HepG2 (cell line): ENCODE data around the gene FNDC3B. TPM values are rescaled to one million over a fixed set of nuclear protein-coding genes. Genes with fewer than 3 reads are reported as not detected.

Source experiments
- ATAC-seq: fragments of 200-7000 bp; cut with Tn5 transposase; 3 replicates; pipeline ENCODE4 v1.9.1; 2020; ENCODE audit warnings: mild to moderate bottlenecking, moderate library complexity
- BruUV-seq: library from RNA; stranded (reverse); fragments of 400-500 nt; replicated peaks from 2 replicates; lab custom pipeline; 2021; lab: Mats Ljungman, UMichigan
- CTCF ChIA-PET: fragments of 300-600 bp; formaldehyde crosslinking; extraction: SDS; loops from one replicate; lab custom pipeline; 2021; ENCODE audit warnings: low total read pairs, inconsistent platforms, low intra/inter-chr PET ratio; lab: Yijun Ruan, JAX
- POLR2A ChIA-PET: fragments of 350-600 bp; sonication (Branson Sonifier 250); formaldehyde crosslinking; loops from one replicate; lab custom pipeline; 2020; ENCODE audit warnings: antibody characterized with exemption, inconsistent platforms; lab: Yijun Ruan, JAX
- DNase-seq: peaks from one replicate; pipeline ENCODE4 v3.0.0-alpha.2; 2015; ENCODE audit warnings: low spot score
- FAIRE-seq: peaks from 3 replicates; lab custom pipeline; 2011; peaks lifted over from hg19 to GRCh38; lab: Jason Lieb, UNC
- H2AFZ ChIP-seq: one replicate; pipeline ENCODE4 v1.6.1; 2011; ENCODE audit warnings: low read length, inconsistent platforms
- H3K27ac ChIP-seq: fragments of 300-600 bp; 3 replicates; pipeline ENCODE4 v1.8.0; 2011; ENCODE audit warnings: mixed run types, mild to moderate bottlenecking, mixed read lengths, low read length, inconsistent platforms; ENCODE audit not compliant: insufficient read depth; ENCODE audit errors: extremely low read length
- H3K27me3 ChIP-seq, 2 experiments: fragments of 200-600 bp in 1 of 2; 2 replicates in 1 of 2; 3 replicates in 1 of 2; pipeline versions ENCODE4 v1.6.0 to v1.8.0; 2011; ENCODE audit warnings: low read length in 2 of 2, mild to moderate bottlenecking in 2 of 2, moderate library complexity in 2 of 2, inconsistent platforms in 1 of 2; ENCODE audit not compliant: insufficient read depth in 2 of 2, control insufficient read depth in 1 of 2
- H3K36me3 ChIP-seq, 2 experiments: fragments of 200-600 bp in 1 of 2; replicated peaks in 1 of 2; 2 replicates in 1 of 2; 3 replicates in 1 of 2; pipeline versions ENCODE4 v1.5.1 to v1.8.0; 2011; ENCODE audit warnings: low read length in 2 of 2, inconsistent platforms in 1 of 2; ENCODE audit not compliant: insufficient read depth in 2 of 2, control insufficient read depth in 1 of 2
- H3K4me1 ChIP-seq: 2 replicates; pipeline ENCODE4 v1.5.1; 2012; ENCODE audit warnings: low read length, inconsistent platforms; ENCODE audit not compliant: insufficient read depth
- H3K4me2 ChIP-seq: 2 replicates; pipeline ENCODE4 v1.6.0; 2011; ENCODE audit warnings: low read depth, low read length, inconsistent platforms
- H3K4me3 ChIP-seq, 3 experiments: fragments of 200-600 bp in 1 of 3; sonication (generic), shearing (Covaris generic) in 1 of 3; replicated peaks in 1 of 3; 2 replicates each; pipeline ENCODE4 v1.5.1; 2011 to 2016; ENCODE audit warnings: low read length in 3 of 3, inconsistent platforms in 2 of 3, low read depth in 2 of 3, mild to moderate bottlenecking in 2 of 3, control low read depth in 1 of 3, mixed read lengths in 1 of 3; ENCODE audit not compliant: insufficient read depth in 1 of 3
- H3K79me2 ChIP-seq: one replicate; pipeline ENCODE4 v1.6.1; 2011; ENCODE audit warnings: low read length, inconsistent platforms; ENCODE audit not compliant: insufficient read depth
- H3K9ac ChIP-seq: 2 replicates; pipeline ENCODE4 v1.6.0; 2011; ENCODE audit warnings: mild to moderate bottlenecking, low read depth, low read length, inconsistent platforms; ENCODE audit not compliant: insufficient read depth
- H3K9me3 ChIP-seq: 2 replicates; pipeline ENCODE4 v1.5.1; 2012; ENCODE audit warnings: mild to moderate bottlenecking, low read length
- H4K20me1 ChIP-seq: 2 replicates; pipeline ENCODE4 v1.6.0; 2011; ENCODE audit warnings: inconsistent platforms, mild to moderate bottlenecking, low read length, moderate library complexity; ENCODE audit not compliant: insufficient read depth
- NFE2L2 ChIP-seq: fragments of 150-350 bp; IDR thresholded peaks from 2 replicates; pipeline ENCODE4 v1.6.1; 2014; ENCODE audit warnings: low read length
- POLR2A ChIP-seq, 2 experiments: IDR thresholded peaks; 2 replicates each; pipeline ENCODE4 v1.6.1; 2011; ENCODE audit warnings: low read depth in 2 of 2, low read length in 2 of 2, mild to moderate bottlenecking in 1 of 2, moderate library complexity in 1 of 2; ENCODE audit not compliant: insufficient read depth in 1 of 2
- RBM22 ChIP-seq: fragments of 200-400 bp; formaldehyde crosslinking; optimal IDR thresholded peaks from 2 replicates; pipeline ENCODE3; 2017; ENCODE audit warnings: mild to moderate bottlenecking, low read length, moderate library complexity
- ZNF318 ChIP-seq: sonication (generic); formaldehyde crosslinking; IDR thresholded peaks from 2 replicates; pipeline ENCODE4 v1.4.0; 2020; ENCODE audit warnings: mild to moderate bottlenecking, missing genetic modification reagents
- ZNF326 ChIP-seq: sonication (generic); formaldehyde crosslinking; IDR thresholded peaks from 2 replicates; pipeline ENCODE4 v1.4.0; 2020; ENCODE audit warnings: missing genetic modification reagents, borderline replicate concordance
- ZNF687 ChIP-seq: sonication (generic); formaldehyde crosslinking; IDR thresholded peaks from 2 replicates; pipeline ENCODE4 v1.5.1; 2020; ENCODE audit warnings: mild to moderate bottlenecking, missing genetic modification reagents, moderate library complexity
- WGBS: methylation state at CpG from one replicate; pipeline ENCODE4 v1.1.6; 2017; ENCODE audit warnings: low lambda C conversion rate; 5-methylcytosine and 5-hydroxymethylcytosine counted together
- in situ Hi-C: cut with HindIII; loops from 2 replicates; pipeline ENCODE4 v1.10.0; 2017; ENCODE audit warnings: low pct_unique_long_range_greater_than_20kb; ENCODE audit not compliant: extremely low pct_ligation_motif_present
- intact Hi-C: fragments of 100-400 bp; cut with micrococcal nuclease; formaldehyde crosslinking; loops from one replicate; pipeline ENCODE4 v1.10.0; 2022; ENCODE audit not compliant: unreplicated experiment
- polyA plus RNA-seq, 8 experiments: library from polyadenylated mRNA; depleted of rRNA in 3 of 8; stranded (reverse) in 7 of 8; unstranded in 1 of 8; fragments of >200 nt; fragmentation: Illumina TruSeq in 4 of 8; extraction: Trizol in 4 of 8; gene quantifications; 2 replicates each; pipeline versions ENCODE4 v1.2.1 to v1.2.3, GENCODE V29; 2011 to 2016; ENCODE audit warnings: low read depth in 4 of 8, missing spikeins in 1 of 8, mixed read lengths in 1 of 8; ENCODE audit not compliant: insufficient read depth in 1 of 8
- total RNA-seq, 5 experiments: library from RNA; depleted of rRNA; stranded (reverse); fragments of >200 nt; fragmentation: Illumina TruSeq; extraction: Trizol; gene quantifications; 2 replicates each; pipeline ENCODE4 v1.2.3, GENCODE V29; 2016; ENCODE audit warnings: low read depth in 1 of 5

The FNDC3B gene
- total and polyA plus RNA-seq, 2 of the 13 experiments (the other 11 are each of a cell fraction or from before 2014, with no cell fraction given) = 74.8 to 103 TPM

- no peaks in the 10 kb centered on the region for H3K9me3 ChIP-seq
- BruUV-seq = no TSS peak
- no peaks in the 10 kb centered on the region for H3K27me3 ChIP-seq
- no peak for ATAC-seq
- intact Hi-C loops = no loop called here
- H3K9ac ChIP-seq = no peak overlapping the region
- no peak for TF ChIP-seq ZNF687
- TF ChIP-seq RBM22 = peak; percentile 49
- TF ChIP-seq, all 625 proteins: peak for 1
- Histone ChIP-seq H3K4me3 (no peak overlapping the region), H3K79me2 (no peaks in the 10 kb centered on the region), H3K27ac (no peak overlapping the region), H4K20me1 (peaks cover 16% of the 10 kb centered on the region), H3K4me1 (no peaks in the 10 kb centered on the region), H3K4me2 (no peak overlapping the region), H2AFZ (no peak overlapping the region), H3K36me3 (peaks cover 36 to 90% of the 10 kb centered on the region in 2 experiments)
- WGBS = 97% methylated on average over 4 of the region's 4 CpGs
- CTCF ChIA-PET = no interaction called here
- DNase-seq (no peak), FAIRE-seq (no peak)
- POLR2A ChIA-PET = no interaction called here
- in situ Hi-C loops = no loop called here
Observed at GRCh38 chr3:172371544-172371943, 332.2 kb downstream of the FNDC3B start.

GRCh38 chr3:172372895-172373294 is 333.5 kb downstream of the FNDC3B start:
- no peak overlapping the region for H3K4me3 ChIP-seq
- peaks cover 37 to 89% of the 10 kb centered on the region in 2 experiments for H3K36me3 ChIP-seq
- H3K9ac ChIP-seq = no peak overlapping the region
- ChIA-PET CTCF (no interaction called here), POLR2A (no interaction called here)
- H3K27ac ChIP-seq = no peak overlapping the region
- FAIRE-seq = no peak
- no TSS peak for BruUV-seq
- WGBS = 94% methylated on average over 4 of the region's 4 CpGs
- H2AFZ ChIP-seq = no peak overlapping the region
- H3K27me3 ChIP-seq = no peaks in the 10 kb centered on the region
- H3K79me2 ChIP-seq = peaks cover 2% of the 10 kb centered on the region
- H3K9me3 ChIP-seq = no peaks in the 10 kb centered on the region
- H4K20me1 ChIP-seq = peaks cover 13% of the 10 kb centered on the region
- intact Hi-C loops = no loop called here
- H3K4me2 ChIP-seq = no peak overlapping the region
- no peak for DNase-seq
- H3K4me1 ChIP-seq = no peaks in the 10 kb centered on the region
- ATAC-seq = peak; percentile 28
- in situ Hi-C loops = no loop called here
- TF ChIP-seq NFE2L2 (no peak), RBM22 (peak; percentile 93), ZNF318 (CRISPR knock-in tag) (no peak), ZNF326 (CRISPR knock-in tag) (no peak), POLR2A (IDR thresholded peaks at IDR 0.05; ENCODE audit: insufficient read depth in 1 of 2, low read depth in 2 of 2, low read length in 2 of 2) (peak; percentile 2 to 38; a peak in 1 of 4 replicates)
